Measurements from ENCODE around the gene MTOR.
"Not testable (repeated sequence)": the region's sequence is repeated elsewhere in the genome, so short reads cannot be mapped to it uniquely, and the experiment has no call there.

The MTOR gene

DNA sequence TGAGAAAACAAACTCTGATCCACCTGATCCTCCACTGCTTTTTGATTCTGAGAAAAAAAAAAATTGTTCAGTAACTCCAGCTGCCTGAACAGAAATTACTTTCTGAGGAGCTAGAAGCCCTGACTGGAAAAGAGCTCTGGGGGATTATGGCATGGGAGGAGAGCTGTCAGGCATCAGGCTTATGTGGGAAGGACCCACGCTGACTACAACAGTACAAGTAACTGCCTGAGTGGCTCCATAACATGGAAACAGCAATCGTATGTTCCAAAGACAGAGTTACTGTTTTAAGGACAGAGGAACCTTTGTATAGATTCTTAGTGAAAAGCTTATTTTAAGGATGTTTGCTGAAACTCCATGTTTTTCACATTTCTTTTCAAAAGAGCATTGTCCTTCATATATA is 74.4 kb downstream of the MTOR start:
- in situ Hi-C loops (cut with HindIII; ENCODE audit: low sequenced_read_pairs), result loop anchor here (10.0 kb wide), 1 partner anchor 77 kb away; the partner anchor contains the start of gene MTOR

DNA sequence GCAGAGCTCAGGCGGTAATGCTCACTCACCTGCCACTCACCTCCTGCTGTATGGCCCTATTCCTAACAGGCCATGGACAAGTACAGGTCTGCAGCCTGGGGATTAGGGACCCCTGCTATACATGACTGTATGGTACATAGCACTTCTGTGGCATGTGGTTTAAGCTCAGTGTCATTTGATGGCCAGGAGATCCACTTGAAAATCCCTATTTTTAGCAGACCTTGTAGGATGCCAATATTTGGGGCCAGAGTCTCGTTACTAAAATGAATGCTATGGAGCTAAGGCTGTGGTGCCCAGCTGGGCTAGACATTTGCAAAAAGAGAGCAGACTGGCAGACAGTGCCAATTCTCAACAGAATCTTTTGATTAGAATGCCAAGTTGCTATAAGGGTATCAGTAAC is 74.9 kb downstream of the MTOR start:
- in situ Hi-C loops (cut with HindIII; ENCODE audit: low sequenced_read_pairs), result loop anchor here (10.0 kb wide), 1 partner anchor 77 kb away; the partner anchor contains the start of gene MTOR

DNA sequence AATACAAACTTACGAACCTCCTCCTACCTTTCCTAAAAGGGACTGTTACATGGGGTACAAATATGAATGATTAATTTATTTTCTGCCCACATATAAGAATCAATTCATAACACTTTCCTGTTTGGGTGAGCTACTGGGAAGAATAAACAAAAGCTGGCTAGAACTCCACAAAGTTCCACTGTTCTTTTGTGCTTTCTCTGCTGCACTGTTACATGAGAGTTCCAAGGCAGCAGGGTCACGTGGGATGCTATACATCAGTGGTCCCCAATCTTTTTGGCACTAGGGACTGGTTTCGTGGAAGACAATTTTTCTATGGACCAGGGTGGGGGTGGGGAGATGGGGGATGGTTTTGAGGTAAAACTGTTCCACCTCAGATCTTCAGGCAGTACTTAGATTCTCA is 75.4 kb downstream of the MTOR start:
- in situ Hi-C loops (cut with HindIII; ENCODE audit: low sequenced_read_pairs), result loop anchor here (10.0 kb wide), 1 partner anchor 78 kb away; the partner anchor contains the start of gene MTOR

DNA sequence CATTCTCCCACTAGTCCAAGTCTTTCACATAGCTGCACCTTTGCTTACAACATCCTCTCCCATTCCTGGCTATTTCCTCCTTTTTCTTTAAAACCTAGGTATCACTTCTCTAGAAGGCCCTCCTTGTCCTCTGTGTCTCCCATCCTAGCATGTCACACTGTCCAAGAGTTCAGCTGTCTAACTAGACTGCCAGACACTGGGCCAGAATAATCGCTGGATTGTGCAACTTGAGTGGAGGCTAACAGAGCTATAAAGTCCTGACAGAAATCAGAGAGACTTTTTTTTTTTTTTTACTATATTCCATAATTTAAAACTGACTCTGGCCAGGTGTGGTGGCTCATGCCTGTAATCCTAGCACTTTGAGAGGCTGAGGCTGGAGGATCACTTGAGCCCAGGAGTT is 77.4 kb downstream of the MTOR start:
- in situ Hi-C loops (cut with HindIII; ENCODE audit: low sequenced_read_pairs), result loop anchor here (10.0 kb wide), 1 partner anchor 80 kb away; the partner anchor contains the start of gene MTOR

DNA sequence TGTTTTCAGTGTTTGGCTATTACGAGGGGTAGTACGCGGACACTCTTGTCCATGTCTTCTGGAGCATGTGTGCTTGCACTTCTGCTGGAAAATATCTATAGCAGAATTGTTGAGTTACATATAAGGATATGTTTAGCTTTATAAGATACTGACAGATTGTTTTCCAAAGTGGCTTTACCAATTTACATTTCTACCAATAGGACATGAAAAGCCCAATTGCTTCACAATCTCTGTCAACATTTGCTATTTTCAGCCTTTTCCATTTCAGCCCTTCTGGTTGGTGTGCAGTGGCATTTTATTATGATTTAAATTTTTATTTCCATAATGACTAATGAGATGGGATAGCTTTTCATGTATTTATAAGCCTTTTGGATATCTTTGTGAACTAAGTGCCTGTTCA is 79.5 kb downstream of the MTOR start:
- in situ Hi-C loops (cut with HindIII; ENCODE audit: low sequenced_read_pairs), result loop anchor here (10.0 kb wide), 1 partner anchor 82 kb away; the partner anchor contains the start of gene MTOR

DNA sequence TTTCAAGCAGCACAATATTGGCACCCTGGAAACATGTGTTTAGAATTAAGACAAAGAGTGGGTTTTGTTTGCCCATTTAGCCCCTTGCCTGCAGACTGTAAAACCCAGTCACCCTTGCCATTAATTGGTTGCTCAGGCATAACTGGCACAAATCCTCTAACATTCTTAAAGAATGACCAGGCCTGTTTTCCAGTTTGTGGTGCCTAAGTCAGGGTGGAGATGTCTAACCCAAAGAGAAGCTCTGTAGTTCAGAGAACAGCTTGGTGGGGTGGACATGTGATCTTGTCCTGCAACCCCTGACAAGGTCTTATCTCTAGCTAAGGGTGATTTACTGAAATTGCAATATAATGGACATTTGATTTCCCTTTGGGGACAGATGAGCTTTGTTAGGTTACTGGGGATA is 82.0 kb downstream of the MTOR start:
- in situ Hi-C loops (cut with HindIII; ENCODE audit: low sequenced_read_pairs), result loop anchor here (10.0 kb wide), 1 partner anchor 84 kb away; the partner anchor contains the start of gene MTOR

DNA sequence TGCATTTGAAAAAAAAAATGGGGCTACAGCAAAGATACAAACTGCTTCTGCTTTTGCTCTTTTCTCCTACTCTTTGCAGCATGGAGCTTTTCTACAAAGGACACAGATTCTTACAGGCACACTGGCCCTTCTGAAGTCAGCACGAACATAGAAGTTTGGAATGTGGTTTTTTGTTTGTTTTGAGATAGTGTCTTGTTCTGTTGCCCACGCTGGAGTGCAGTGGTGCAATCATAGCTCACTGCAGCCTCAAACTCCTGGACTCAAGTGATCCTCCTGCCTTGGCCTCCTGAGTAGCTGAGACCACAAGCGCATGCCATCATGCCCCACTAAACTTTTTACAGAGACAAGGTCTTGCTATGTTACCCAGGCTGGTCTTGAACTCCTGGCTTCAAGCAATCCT is 82.6 kb downstream of the MTOR start:
- in situ Hi-C loops (cut with HindIII; ENCODE audit: low sequenced_read_pairs), result loop anchor here (10.0 kb wide), 1 partner anchor 85 kb away; the partner anchor contains the start of gene MTOR

DNA sequence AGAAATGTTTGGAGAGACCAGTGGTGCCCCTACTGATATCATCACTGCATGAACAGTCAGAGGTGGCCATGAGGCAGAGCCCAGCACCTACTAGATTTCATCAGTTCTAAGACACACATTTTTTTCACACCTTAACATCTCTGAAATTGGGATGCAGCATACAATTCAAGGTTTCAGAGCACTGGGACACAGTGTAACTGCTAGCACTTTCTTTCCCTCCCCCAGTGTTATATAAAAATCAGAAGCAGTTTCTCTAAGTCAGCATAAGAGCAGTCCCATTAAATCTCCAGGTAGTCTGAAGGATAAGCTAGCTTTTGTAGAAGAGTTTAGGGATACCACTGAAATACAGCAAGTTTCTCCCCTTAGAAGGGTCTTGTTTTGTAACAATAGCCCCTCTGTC is 83.2 kb downstream of the MTOR start:
- in situ Hi-C loops (cut with HindIII; ENCODE audit: low sequenced_read_pairs), result no loop called here

DNA sequence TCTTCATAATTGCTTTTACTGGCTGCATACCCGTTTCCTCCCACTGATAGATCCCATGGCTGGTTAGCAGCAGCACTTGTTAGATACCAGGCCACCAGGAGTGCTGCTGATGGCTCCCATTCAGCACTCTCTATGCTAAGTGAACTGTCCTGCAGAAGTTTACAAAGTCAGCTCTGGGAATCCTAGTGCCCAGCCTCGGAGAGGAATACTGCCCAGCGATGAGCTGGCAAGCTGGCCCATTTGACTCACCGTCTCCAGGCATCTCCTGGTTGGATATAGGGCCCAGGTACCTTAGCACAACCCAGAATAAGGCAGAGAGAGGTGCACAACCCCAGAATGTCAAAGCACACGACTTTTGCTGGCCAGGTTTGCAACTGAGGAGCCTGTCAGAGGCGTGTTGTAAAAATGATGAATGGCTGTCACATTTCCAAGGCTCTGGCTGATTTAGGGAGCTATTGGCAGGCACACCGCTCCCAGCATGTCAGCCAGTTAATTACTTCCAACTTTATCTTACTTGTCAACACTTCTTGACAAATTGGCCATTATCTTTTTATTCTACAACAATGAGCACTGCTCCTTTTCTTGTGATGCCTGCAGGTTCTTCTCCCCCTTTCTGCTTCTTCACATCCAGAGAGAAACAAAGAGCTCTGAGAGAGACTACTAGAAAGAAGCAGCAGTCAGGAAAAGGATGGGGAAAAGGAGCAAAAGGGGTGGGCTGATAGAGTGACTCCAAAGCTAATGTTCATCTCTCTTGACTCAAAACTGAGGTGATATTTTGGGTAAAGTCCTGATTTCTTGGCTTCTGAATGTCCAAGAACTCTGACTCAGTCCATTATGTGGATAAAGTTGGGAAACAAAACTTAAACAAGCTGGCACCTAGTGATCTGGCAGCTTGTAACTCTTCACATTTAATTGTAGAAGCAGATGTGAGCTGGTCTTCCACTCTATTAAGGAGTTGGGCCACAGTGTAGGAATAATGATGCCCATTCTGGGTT is 84.0 kb downstream of the MTOR start:
- in situ Hi-C loops (cut with HindIII; ENCODE audit: low sequenced_read_pairs), result no loop called here

DNA sequence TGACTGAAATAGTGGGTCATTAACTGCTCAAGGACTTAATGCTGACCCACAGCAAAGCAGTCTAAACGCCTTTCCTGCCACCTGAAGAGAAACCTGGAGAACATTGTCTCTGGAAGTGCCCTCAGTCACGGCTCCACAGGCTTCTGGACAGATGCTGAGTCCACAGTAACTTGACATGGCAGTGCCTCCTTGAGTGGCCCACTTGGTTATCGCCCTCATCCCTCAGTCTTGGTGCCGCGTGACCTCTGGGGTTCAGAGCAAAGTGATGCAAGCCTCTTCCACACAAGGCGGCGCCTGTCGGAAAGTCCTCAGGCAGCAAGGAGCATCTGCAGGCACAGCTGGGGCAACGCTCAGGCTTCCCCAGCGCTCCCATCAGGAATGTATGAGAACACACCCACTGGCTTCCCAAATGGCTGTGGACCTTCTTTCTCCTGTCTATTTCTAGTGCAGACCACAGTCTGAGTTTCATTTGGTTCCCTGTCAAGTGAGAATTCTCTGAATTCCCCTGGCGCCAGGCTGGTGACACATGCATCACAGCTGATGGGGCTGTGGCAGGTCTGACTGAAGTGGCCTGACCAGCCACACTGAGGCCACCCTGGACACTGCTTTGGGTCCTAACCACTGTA is 86.2 kb downstream of the MTOR start:
- in situ Hi-C loops (cut with HindIII; ENCODE audit: low sequenced_read_pairs), result no loop called here

DNA sequence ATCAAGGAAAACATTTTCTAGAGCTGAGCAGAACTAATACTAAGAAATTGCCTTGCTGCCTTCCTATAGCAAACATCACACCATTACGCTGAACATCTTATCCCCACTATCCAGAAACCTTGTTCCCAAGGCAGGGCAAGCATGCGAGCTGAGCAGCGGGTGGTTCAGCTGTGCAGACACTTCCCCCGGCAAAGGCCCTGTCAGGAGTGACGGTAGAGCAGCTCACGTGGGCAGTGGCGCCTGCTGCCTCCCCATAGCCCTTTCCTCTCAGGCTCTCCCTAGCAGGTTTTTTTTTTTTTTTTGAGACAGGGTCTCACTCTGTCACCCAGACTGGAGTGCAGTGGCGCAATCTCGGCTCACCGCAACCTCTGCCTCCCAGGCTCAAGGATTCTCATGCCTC is 86.9 kb downstream of the MTOR start:
- in situ Hi-C loops (cut with HindIII; ENCODE audit: low sequenced_read_pairs), result no loop called here

DNA sequence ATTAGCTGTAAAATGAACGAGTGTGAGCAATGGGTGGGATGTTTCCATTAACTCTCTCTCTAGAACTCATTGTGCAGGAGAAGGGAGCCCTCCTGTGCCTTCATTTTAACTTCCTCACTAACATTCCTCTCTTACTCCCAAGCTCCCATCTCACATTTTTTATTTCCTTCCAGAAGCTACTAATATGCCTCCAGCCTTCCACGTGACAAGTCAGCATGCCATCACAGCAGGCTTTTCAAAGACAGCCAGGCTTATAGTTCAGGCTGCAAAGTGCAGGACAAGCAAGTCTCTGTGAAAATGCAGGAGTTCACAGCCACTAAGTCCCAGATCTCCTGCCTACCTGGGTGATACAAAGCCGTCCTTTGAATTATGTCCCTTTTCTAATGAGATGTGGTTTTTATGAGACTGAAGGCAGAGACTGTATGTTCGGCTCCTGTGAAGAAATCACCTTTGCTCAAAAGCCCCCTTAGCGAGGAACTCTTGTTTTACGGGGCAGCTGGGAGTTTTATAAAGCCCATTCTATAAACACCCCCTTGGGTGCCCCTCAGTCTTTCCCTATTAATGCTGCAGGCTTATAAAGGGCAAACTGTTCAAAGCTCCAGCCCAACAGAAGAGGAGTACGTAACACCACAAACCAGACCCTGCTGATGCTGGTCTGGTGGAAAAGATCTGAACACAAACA is 87.9 kb downstream of the MTOR start:
- in situ Hi-C loops (cut with HindIII; ENCODE audit: low sequenced_read_pairs), result no loop called here

DNA sequence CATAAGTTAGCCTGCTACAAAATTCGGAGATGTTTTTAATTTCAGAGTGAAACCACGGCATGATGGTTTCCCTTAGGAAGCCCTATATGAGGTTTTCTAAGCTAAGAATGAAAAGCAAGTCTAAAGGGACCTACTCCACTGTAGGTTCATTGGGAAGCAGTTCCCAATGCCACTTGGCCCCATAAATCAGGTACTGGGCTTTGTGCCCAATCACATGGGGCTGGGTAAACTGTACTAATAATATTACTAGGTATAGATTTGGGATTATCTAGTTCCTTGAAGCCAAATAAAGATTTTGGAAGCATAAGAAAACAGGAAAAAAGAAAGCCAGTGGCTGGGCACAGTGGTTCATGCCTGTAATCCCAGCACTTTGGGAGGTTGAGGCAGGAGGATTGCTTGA is 92.2 kb downstream of the MTOR start:
- in situ Hi-C loops (cut with HindIII; ENCODE audit: low sequenced_read_pairs), result no loop called here

DNA sequence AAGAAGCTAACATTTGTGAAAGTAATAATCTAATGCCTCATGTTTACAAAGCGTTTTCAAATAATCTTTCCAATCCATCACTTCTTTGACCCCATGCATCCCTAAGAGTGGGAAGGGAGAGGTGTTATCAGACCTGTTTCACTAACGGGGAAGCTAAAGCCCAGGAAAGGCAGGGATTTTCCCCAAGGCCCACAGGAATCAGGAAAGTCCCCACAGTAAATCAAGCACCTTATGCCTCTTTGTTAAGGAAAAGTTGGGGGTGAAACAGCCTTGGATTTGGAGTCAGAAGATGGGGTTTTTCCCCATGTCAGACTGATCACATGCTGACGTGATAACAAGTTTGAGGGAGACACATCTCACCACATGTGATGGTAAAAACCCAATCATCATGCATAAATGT is 93.1 kb downstream of the MTOR start:
- in situ Hi-C loops (cut with HindIII; ENCODE audit: low sequenced_read_pairs), result no loop called here

DNA sequence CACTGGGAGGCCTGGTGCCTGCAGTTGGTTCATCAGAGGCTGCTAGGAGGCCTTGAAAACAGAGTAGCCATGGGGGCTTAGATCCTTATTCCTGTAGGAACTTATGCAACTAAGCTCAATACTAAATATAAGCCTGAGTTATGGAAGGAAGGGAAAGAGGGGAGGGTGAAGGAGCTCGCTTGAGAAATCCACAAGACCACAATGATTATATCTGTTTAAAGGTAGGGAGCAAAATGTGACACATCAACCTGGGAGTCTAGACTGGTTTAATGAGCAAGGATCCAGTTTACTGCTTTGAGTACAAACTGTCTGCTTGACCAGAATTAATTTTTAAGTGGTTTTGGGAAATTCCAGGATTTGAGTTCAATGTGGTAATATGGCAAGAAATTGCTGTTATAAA is 93.6 kb downstream of the MTOR start:
- in situ Hi-C loops (cut with HindIII; ENCODE audit: low sequenced_read_pairs), result no loop called here

DNA sequence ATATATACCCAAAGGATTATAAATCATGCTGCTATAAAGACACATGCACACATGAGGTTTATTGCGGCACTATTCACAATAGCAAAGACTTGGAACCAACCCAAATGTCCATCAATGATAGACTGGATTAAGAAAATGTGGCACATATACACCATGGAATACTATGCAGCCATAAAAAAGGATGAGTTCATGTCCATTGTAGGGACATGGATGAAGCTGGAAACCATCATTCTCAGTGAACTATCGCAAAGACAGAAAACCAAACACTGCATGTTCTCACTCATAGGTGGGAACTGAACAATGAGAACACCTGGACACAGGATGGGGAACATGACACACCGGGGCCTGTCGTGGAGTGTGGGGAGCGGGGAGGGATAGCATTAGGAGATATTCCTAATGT is 95.6 kb downstream of the MTOR start:
- in situ Hi-C loops (cut with HindIII; ENCODE audit: low sequenced_read_pairs), result not testable (repeated sequence)

DNA sequence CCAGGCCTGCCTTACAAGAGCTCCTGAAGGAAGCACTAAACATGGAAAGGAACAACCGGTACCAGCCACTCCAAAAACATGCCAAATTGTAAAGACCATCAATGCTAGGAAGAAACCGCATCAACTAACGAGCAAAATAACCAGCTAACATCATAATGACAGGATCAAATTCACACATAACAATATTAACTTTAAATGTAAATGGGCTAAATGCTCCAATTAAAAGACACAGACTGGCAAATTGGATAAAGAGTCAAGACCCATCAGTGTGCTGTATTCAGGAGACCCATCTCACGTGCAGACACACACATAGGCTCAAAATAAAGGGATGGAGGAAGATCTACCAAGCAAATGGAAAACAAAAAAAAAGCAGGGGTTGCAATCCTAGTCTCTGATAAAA is 99.6 kb downstream of the MTOR start:
- in situ Hi-C loops (cut with HindIII; ENCODE audit: low sequenced_read_pairs), result not testable (repeated sequence)

DNA sequence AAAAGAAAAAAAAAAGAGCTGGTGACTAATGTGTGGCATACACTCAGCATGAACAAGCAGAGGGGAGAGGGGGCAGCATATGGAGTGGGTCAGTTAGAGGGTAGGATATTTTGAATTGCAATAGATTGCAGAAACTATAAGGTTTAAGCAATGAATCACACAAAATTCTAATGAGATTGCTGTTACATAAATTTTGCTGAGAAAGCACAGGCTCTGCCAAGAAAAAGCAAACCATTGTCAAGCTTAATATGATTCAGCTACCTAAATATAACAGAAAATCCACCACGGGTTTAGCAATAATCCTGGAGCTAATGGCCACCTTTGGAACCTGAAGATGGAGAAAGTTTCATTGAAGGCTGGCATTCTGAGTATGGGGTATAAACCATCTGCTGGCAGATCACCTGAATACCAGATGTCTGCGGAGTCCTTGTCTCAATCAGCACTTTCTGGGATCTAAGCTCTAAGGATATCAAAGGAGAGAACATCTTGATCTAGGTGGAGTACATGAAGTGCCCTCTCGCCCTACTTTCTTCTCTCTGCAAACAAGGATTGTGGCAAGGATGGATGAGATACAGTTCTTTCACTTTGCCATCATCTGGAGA is 103.5 kb downstream of the MTOR start:
- in situ Hi-C loops (cut with HindIII; ENCODE audit: low sequenced_read_pairs), result no loop called here

DNA sequence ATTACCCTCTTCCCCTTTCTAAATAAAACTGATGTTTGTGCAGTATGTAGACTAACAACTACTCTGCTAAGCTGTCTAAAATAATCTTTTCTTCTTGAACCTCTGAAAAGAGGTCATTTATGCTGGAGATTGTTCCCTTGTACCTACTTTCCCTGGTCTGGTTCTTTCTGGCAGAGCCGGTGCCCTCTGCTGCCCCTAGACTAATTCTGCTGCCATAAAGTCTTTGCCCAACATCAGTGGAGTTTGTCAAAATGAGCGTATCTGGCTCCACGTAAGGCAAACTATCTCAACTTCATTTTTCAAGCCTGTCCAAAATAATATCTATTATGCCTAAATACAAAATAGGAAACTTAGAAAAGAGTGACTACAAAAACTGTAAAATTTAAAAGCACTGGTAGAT is 104.1 kb downstream of the MTOR start:
- in situ Hi-C loops (cut with HindIII; ENCODE audit: low sequenced_read_pairs), result no loop called here

DNA sequence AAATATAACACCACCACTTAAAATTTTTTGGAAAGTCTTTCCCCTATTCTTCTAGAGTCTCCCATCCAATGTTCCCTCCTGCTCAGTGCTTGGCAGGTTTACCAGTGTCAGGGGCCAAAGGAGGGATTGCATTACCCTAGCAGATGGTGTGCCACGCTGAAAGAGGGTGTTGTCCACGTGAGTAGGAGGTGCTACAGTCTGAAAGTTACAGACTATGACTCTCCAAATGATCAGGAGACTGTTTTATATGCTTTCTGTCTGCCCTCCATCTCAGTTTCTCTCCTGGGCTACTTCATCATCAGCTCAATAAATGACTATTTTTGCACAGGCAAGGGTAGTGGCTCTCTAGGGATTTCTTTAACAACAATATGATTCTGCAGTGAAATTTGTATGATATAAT is 104.5 kb downstream of the MTOR start:
- in situ Hi-C loops (cut with HindIII; ENCODE audit: low sequenced_read_pairs), result no loop called here

DNA sequence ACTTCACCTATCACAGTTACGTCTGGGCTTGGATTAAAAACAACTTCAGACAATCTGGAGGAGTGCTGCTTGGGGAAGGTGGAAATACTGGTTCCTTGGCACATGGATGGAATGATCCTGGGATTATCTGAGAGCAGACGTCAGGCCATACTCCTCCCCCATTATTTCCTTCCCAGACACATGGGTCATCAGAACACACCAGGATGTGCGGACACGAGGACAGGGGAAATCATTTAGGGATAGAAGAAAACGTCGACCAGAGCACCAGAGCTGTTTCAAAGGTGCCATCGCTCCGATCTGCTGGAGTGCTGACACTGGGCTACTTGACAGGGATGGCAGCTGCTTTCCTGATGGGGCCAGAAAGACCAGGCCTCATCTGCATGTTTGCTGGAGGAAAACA is 105.0 kb downstream of the MTOR start:
- in situ Hi-C loops (cut with HindIII; ENCODE audit: low sequenced_read_pairs), result no loop called here
